GM18517 (cell line): ENCODE measurements around the gene VMP1.
A peak's percentile ranks its signal among the peaks of the same experiment; 100 is the strongest.
"Not testable (repeated sequence)": the region's sequence is repeated elsewhere in the genome, so short reads cannot be mapped to it uniquely, and the experiment has no call there.

Experiments used
- ATAC-seq: cut with Tn5 transposase; IDR thresholded peaks from one replicate; pipeline ENCODE4 v1.9.1; 2021; ENCODE audit warnings: mild to moderate bottlenecking, moderate library complexity; ENCODE audit not compliant: unreplicated experiment

Gene VMP1

GRCh38 chr17:59804901-59805465, 97.5 kb downstream of the VMP1 start:
- no peak for ATAC-seq

GRCh38 chr17:59806322-59806721, 98.9 kb downstream of the VMP1 start:
- ATAC-seq, result not testable (repeated sequence)

GRCh38 chr17:59807892-59808509, 100.5 kb downstream of the VMP1 start:
- ATAC-seq, result no peak

GRCh38 chr17:59810894-59811153, 103.4 kb downstream of the VMP1 start:
- ATAC-seq, result no peak

GRCh38 chr17:59811209-59811608, 103.8 kb downstream of the VMP1 start:
- ATAC-seq, result no peak

- no peak for ATAC-seq
Measured at GRCh38 chr17:59812139-59812538, 104.7 kb downstream of the VMP1 start.

GRCh38 chr17:59814276-59814675, 106.8 kb downstream of the VMP1 start:
- ATAC-seq, result no peak

GRCh38 chr17:59814685-59815084, 107.2 kb downstream of the VMP1 start:
- no peak for ATAC-seq

- no peak for ATAC-seq
Measured at GRCh38 chr17:59815965-59816364, 108.5 kb downstream of the VMP1 start.

- ATAC-seq, result no peak
Measured at GRCh38 chr17:59825533-59826322, 118.3 kb downstream of the VMP1 start.

- no peak for ATAC-seq
Measured at GRCh38 chr17:59826706-59827453, 119.4 kb downstream of the VMP1 start.

GRCh38 chr17:59827721-59828477, 120.4 kb downstream of the VMP1 start:
- ATAC-seq, result no peak

- no peak for ATAC-seq
Measured at GRCh38 chr17:59828478-59828760, 121.0 kb downstream of the VMP1 start.

GRCh38 chr17:59828819-59829216, 121.4 kb downstream of the VMP1 start:
- peak; percentile 0 for ATAC-seq

GRCh38 chr17:59829217-59830006, 122.0 kb downstream of the VMP1 start:
- ATAC-seq, result peak; percentile 69

- no peak for ATAC-seq
Measured at GRCh38 chr17:59830007-59830630, 122.7 kb downstream of the VMP1 start.

- no peak for ATAC-seq
Measured at GRCh38 chr17:59830846-59831486, 123.5 kb downstream of the VMP1 start.

- no peak for ATAC-seq
Measured at GRCh38 chr17:59832883-59833379, 125.5 kb downstream of the VMP1 start.

- ATAC-seq, result peak; percentile 80
Measured at GRCh38 chr17:59837308-59838051, 130.0 kb downstream of the VMP1 start.
